HG02870 (cell line): ENCODE results near the gene DUOX1.
"Not testable (repeated sequence)": the region's sequence is repeated elsewhere in the genome, so short reads cannot be mapped to it uniquely, and the experiment has no call there.

Experiments
- ATAC-seq: cut with Tn5 transposase; IDR thresholded peaks from one replicate; pipeline ENCODE4 v1.9.1; 2021; ENCODE audit warnings: mild to moderate bottlenecking, moderate library complexity; ENCODE audit not compliant: unreplicated experiment

The DUOX1 gene

DNA sequence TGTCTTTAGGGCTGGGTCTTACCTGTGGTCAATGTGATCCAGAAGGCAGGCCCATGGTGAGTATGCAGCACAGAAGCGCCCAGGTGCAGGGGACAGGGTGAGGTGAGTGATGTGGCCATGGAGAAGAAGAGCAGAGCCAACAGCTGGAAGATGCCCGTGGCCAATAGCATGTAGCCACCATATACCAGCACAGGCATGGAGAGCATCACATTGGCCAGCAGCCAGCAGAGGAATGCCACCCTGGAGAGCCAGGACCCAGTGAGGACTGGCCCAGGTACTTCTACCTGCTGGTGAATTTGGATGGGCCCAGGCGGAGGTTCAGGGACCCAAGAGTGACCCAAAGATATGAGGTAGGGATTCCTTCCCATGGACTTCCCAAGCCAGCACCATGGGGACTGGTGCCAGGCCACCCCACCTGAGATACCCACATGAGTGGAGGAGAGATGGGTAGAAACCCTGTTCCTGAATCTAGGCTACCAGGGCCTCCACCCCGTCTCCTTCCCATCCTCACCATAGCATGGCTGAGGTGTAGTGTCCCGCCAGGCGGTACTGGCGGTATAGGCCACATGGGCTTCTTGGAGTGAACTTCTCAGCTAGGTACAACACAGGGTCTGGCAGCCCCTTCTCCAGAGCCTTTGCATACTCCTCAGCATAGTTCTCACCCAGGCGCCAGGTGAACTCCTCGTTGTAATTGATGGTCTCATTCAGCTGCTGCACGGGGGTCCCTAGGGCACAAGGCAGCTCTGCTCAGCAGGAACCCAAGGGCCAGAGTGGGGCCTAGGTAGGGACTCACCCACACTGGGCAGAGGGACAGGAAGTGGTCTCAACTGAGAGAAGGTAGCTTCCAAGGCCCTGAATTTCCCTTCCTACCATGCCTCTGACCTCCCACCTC is 9.5 kb upstream of the DUOX1 start:
- ATAC-seq = no peak

DNA sequence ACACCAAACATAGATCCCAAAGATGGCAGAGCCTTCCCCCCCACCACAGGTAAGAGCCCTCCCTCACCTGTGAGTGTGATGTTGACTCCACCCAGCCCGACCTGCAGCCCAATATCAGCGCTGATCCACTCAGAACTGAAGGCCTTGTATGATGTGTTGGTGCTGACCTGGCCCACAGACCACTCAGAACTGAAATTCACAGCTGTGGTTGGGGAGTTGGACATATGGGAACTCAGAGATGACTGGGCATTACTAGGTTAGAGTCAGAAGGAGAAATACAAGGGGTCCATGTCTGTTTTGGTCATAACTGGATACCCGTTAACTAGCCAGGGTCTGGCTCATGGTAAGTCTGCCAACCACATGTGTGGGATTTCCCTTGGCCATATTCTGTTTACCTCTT is 8.8 kb upstream of the DUOX1 start:
- no peak for ATAC-seq

DNA sequence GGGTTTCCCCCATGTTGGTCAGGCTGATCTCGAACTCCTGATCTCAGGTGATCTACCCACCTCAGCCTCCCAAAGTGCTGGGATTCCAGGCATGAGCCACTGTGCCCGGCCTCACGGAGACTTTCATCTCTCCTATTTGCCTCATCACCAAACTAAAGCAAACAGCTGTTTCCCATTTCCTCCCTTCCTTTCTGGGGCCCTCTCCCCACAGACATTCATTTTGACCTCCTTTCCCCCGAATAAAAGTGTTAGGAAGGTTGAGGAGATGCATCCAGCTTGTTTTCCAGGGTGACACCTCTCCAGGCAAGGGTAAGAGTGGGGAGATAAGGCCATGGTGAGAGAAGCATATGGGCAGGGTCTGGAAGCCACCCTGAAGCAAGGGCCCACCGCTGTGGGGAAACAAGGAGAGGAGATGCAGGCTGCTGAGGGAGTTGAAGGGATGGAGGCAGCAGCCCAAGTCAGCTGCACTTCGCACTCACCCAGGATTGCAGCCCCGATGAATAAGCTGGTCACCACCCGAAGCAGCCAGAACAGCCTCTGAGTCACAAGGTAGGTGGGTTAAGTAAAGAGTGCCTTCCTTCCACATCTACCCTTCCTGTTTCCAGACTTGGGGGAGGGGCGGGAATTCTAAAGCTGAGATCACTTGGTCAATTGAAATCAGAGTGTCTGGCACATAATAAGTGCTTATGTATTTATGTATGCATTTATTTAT is 7.9 kb upstream of the DUOX1 start:
- ATAC-seq = no peak

DNA sequence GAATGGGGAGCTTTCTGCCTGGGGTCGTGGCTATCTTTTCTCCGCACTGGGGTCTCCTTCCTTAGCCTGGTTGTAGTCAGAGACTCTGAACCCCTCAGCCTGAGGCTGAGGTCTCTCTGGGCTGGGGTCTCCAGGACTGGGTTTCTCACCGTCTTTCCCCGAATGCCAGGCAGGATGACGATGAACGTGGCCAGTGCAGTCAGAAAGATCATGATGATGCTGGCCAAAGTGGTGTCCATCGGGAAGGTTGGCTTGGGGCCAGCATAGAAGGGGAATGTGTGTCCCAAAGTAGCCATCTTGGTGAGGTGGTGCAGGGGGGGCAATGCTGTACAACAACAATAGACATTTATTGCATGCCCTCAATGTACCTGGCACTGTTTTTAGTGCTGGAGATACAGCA is 7.1 kb upstream of the DUOX1 start:
- no peak for ATAC-seq

DNA sequence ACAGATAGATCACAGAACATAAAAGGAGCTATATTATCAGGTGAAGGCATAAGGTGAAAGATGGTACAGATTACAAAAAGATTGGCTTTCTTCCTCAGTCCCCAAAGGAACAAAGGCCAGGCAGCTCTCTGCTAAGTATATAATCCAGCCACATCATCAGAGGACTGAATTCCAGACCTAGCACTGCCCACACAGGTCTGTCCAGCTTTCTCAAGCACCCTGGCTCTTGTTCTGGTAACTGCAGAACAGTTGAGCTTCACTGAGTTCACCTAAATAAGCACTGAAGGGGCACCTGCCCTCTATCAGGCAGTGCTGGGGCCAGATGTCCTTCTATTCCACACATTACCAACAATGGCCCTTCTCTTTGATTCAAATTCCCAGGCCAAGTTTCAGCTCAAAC is 6.4 kb upstream of the DUOX1 start:
- no peak for ATAC-seq

DNA sequence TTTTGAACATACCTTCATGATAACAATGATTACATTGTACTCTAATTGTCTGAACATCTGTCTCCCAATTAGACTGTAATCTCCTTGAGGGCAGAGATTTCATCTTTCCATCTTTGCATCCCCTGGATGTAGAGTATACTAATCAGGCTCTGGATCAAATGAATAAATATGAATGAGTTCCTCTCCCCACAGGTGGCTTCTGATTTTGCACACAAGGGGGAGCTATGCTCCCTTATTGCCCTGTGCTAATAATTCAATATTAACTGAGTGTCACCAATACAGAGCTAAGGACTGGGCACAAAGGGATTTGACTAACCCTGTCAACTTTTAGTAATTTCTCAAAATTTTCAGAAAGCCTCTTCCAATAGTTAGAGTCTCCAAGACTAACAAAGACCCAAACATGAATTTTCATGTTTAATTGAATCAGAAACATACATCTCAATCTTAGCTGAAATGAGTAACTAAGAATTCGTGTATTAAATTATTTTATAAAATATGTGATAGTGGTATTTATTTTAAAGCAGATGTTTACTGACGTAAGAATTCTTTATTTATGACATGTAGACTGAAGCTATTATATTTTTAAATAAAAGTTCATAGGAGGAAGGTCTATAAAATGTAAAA is 3.1 kb upstream of the DUOX1 start:
- ATAC-seq = no peak

DNA sequence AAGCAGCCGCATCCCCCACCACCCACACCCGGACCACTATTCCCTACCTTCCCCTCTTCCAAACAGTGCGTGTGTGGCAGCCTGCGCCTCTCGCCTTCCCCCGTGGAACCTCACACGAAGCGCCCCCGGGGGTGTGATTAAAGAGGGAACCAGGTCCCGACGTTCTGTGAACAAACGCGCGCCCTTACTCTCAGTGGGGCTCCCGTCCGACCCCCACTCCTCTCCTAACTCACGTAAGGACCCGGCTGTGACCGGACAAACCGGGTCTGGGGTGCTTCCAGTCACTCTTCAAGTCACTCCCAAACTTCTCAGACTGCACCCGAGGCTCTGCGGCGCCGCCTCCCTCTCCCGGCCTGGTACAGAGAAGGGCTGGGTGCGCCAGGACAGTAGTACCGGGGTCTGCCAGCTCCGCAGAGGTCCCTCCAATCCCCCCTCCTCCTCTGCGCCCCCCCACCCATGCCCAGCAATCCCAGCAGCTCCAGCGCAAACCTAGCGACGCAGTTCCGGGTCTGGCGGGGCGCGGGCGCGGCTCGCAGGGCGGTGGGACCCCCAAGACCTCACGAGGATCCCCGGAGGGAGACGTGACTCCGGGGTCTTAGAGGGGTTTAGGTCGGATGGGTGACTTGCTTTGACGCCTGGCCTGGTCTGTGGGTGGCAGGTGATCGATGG is 689 bp upstream of the DUOX1 start:
- ATAC-seq = no peak

DNA sequence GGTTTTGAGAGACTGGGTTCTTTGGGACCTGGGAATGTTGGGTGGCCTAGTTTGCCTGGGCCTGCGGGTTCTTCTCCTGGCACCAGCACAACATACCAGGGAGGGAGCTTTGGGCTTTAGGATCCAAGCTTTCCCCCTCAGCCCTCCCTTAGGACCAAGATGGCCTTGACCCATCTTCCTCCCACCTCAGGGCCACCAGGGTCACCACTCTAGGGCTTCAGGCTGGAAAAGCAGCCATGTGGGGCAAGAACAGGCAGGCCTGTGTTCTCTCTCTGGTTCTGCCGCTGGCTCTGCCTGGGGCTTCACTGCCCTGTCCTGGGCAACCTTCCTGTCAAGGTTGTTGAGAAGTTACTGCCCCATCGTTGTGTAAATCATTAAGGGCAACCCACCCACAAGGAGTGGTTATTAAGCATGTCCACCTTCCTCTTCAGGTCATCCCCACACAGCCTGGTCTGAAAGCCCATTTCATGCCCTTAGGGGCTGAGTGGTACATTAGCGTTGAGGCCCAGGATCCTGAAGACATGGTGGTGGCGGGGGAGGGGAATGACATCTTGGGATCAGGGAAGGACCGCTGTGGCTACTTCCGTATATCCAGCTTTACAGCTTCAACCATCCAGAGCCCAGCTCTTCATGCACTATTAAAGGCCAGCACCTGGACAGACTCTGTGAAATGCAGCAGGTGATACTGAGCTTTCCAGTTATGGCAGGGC is 652 bp downstream of the DUOX1 start:
- no peak for ATAC-seq

DNA sequence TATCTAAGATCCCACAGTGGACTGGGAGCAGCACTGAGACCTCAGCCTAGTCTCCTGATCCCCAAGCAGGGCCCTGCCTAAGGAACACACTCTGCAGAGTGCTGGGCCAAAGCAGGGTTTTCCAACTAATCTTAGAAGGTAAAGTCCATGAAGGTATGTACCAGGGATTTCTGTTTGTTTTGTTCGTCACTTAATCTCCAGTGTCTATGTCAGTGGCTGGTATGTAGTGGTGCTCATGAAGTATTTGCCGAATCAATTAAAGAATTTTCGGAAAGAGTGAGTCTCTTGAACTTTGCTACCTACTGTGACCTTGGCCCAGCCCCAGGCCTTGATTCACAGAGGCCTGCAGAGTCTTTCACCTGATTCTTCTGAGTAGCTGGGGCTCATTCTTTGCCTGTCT is 1.7 kb downstream of the DUOX1 start:
- no peak for ATAC-seq

DNA sequence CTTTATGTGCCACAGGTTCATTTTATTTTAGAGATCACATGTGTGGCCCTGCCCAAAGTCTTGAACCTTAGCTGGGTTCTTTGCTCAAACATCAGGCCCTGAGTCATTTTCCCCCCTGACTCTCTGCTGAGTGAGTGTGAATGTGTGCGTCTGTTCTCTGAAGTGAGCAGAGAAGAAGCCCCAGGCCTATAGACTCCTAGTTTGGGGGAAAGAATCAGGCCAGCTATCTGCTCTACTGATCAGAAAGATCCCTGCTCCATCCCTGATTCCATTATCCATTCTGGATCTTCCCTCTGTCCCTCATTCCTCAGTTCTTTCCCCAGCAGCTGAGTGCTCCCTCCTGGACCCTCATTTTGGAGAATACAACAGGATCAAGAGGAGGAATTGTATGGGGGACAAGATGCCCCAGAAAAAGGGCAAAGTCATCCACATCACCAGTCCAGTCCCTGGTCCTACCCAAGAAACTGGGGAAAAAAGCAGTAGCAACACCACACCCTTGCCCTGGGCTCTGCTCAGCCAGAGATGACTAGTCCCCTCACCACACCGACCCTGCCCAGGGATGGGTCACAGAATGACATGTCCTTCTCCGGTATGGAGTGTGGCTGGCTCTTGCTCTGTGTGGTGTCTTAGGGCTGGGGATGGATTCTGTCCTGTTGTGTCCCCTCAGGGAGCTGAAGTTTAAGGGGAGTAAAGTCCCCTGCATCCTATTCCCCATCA is 3.2 kb downstream of the DUOX1 start:
- no peak for ATAC-seq

DNA sequence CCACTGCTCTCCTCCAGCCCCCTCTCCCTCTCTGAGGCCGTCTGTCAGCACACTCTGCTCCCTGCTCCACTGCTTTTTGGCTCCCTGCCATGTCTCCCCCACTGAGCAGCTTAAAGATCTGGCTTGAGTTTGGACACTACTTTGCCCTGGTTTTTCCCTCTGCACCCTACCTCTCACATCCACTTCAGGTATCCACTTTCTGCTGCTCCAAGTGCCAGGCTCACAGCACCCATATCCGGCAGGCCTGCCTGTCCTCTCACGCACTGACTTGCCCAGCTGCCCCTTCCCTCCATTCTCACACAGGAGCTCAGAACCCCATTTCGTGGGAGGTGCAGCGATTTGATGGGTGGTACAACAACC is 3.7 kb downstream of the DUOX1 start:
- ATAC-seq = no peak

DNA sequence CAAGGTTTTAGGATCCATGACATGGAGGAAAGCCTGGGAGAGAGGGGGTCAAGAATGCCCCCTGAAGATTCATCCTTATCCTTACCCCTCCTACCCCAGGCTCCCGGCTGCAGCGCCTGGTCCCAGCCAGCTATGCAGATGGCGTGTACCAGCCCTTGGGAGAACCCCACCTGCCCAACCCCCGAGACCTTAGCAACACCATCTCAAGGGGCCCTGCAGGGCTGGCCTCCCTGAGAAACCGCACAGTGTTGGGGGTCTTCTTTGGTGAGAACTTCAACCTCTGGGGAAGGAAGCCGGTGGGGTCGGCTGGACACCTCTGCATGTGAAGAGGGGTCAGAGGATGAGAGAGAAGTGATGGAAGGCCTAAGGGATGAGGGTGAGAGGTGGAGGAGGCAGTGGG is 4.3 kb downstream of the DUOX1 start:
- no peak for ATAC-seq

DNA sequence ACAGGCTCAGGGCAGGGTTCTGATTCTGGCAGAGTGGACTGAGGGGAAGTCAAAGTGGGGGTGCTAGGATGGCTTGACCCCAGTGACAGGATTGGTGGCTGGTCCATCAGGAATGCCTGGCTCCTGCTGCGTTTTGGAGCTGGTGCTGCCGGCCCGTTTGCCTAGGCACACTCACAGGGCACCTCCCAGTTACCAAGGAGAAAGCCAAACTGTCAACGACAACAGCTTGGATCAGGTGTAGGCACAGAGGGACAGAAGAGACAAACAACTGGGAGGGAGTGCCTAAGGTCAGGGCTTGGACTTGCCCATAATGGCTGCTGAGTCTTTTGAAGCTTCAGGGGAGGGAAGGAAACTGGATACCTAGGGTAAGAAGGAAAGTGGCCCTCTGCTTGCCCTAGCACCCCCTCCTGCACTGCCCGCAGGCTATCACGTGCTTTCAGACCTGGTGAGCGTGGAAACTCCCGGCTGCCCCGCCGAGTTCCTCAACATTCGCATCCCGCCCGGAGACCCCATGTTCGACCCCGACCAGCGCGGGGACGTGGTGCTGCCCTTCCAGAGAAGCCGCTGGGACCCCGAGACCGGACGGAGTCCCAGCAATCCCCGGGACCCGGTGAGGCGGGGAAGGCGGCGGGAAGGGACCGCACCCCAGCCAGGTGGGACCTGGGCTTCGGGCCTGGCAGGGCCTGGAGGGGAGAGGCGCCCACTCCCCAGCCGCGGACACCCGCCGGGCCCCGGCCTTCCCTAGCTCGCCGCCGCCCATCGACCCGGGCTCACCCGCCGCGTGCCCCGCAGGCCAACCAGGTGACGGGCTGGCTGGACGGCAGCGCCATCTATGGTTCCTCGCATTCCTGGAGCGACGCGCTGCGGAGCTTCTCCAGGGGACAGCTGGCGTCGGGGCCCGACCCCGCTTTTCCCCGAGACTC is 5.1 kb downstream of the DUOX1 start:
- ATAC-seq = no peak

DNA sequence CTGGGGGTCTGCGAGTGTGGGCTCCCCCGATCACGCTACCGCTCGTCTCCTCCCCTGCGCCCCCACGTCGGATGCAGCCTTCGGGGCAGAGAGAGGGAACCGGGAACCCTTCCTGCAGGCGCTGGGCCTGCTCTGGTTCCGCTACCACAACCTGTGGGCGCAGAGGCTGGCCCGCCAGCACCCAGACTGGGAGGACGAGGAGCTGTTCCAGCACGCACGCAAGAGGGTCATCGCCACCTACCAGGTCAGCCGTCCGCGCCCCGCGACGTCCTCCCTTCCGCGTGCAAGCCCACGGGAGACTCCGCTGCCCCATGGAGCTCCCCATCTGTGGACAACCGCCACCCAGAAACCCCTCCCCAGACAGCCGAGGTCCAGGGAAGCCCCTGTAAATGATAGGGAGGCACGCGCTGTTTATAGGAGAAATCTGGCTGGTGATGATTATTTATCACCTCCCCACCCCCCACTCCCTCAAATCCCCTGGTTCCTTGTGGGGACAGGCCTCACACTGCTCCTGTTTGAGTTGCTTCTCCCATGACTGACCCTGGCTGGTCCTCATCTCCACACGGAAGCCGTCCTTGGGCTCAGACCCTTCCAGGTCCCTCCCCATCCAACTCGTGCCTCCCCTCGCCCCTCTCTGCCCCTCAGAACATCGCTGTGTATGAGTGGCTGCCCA is 6.0 kb downstream of the DUOX1 start:
- not testable (repeated sequence) for ATAC-seq

DNA sequence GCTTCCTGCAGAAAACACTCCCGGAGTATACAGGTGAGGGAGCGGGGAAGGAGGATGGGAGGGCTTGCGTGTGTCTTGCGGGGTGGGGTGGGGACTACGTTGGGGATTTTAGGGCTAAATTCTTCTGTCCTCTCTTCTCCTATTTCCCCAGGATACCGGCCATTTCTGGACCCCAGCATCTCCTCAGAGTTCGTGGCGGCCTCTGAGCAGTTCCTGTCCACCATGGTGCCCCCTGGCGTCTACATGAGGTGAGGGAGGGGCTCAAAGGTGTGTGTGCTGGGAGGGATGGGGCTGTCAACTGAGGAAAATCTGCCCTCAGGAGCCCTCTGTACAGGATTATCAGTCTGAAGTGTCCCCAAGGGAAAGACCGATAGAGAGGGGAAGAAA is 6.6 kb downstream of the DUOX1 start:
- no peak for ATAC-seq

DNA sequence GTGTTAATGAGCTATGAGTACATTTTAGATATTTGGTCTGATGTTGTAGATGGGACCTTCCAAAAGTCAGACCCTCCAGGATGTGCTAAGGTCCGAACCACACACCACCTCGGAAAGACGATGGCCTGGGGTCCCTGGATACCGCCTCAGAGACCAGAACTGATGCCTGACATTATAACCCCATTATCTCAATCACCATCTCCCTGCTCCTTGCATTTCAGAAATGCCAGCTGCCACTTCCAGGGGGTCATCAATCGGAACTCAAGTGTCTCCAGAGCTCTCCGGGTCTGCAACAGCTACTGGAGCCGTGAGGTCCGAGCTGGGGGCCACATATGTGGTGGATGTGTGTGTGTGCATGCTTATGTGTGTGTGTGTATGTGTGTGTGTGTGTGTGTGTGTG is 7.9 kb downstream of the DUOX1 start:
- no peak for ATAC-seq

DNA sequence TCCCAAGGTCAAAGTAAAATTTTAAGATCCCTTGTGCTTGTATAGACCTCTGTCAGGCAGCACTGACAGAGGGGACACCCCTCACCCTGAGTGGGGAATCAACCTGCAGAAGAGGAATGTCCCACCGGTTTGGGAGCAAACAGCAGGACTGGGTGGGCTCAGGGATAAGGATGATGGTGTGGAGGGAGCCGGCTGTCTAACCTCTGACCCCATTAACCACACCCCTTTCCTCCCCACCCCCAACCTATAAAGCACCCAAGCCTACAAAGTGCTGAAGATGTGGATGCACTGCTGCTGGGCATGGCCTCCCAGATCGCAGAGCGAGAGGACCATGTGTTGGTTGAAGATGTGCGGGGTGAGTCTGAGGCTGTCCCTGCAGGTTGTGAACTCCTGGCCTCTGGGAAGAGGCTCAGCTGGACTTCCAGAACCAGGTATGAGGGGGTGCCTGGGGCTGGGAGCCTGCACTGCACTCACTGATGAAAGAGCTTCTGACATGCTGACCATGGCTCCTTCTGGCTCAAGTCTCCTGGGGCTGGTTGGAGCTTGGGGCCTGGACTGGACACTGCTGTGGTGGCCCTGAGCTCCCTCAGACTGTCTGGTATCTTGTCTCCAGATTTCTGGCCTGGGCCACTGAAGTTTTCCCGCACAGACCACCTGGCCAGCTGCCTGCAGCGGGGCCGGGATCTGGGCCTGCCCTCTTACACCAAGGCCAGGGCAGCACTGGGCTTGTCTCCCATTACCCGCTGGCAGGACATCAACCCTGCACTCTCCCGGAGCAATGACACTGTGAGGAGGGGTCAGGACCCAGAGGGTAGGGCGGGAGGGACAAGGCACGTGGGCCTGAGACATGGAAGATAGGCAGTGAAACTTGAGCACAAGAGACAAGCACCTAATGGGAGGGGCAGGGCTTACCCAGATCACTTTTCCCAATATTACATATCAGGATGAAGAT is 9.3 kb downstream of the DUOX1 start:
- ATAC-seq = no peak

DNA sequence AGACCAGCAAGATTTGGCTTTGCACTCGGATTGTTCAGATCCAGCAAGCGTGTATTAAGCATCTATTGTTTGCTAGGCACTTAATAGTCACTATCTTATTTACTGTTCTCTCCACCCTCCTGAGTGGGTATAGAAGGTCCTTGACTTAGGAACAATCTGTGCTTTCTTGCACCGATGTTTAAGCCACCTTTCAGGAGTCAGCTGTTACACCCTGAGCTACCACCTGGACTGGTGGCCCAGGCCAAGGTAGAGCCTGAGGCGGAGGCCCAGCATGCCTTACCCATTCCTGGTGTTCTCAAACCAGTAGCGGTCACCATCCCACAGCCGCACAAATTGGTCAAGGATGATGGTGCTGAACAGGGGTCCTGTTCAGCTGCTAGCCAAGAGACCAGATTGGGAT is 10.0 kb downstream of the DUOX1 start:
- no peak for ATAC-seq
